Measurements from ENCODE around the gene ESM1. TPM values are rescaled to one million over a fixed set of nuclear protein-coding genes. Genes with fewer than 3 reads are reported as not detected.
"Not testable (repeated sequence)": the region's sequence is repeated elsewhere in the genome, so short reads cannot be mapped to it uniquely, and the experiment has no call there.

The ESM1 gene
- total and polyA plus RNA-seq, 2 of the 8 experiments (the other 6 are each of a cell fraction or from before 2014, with no cell fraction given), result not detected

DNA sequence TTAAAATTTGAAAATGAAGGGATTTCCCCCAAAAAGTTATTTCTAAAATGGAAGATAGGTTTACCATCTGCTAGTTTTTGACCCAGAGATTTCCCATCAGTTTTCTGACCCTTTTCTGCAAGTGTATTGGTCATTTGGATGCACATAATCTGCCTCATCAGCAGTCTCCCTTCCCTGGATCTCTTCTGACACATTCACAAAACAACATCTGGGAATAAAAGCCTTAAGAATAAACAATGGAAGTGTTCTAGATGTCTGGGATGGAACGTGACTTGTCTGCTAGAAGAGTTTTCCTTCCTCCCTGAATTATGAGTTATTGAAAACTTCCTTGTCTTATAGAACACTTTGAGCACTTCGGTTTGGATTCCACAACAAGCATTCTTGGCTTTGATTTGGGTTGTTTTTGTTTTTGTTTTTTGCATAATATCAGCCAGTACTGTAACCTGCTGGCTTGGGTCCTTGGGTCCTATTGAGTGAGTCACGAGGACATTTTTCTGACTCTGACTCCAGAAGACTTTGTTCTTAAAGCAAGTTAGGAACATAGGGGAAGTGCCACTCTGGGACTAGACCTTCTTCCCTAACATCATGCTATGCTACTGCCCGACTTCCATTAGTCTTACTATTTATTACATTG is 18.2 kb upstream of the ESM1 start (continued):
- TF ChIP-seq ASH2L (IDR thresholded peaks at IDR 0.05; ENCODE audit: low read length) (no peak), ATF2 (IDR thresholded peaks at IDR 0.05; ENCODE audit: low read length) (no peak), RNF2 (IDR thresholded peaks at IDR 0.05; ENCODE audit: borderline replicate concordance, low read depth, low read length, missing control alignments, poor library complexity, severe bottlenecking) (no peak), ZNF274 (IDR thresholded peaks at IDR 0.05; ENCODE audit: borderline replicate concordance, extremely low read depth, low read length) (no peak), GABPA (IDR thresholded peaks at IDR 0.05; ENCODE audit: borderline replicate concordance, insufficient read depth, low read length) (no peak), CBX8 (IDR thresholded peaks at IDR 0.05; ENCODE audit: borderline replicate concordance, low read depth, low read length) (no peak), CHD2 (IDR thresholded peaks at IDR 0.05; ENCODE audit: low read length) (no peak)

DNA sequence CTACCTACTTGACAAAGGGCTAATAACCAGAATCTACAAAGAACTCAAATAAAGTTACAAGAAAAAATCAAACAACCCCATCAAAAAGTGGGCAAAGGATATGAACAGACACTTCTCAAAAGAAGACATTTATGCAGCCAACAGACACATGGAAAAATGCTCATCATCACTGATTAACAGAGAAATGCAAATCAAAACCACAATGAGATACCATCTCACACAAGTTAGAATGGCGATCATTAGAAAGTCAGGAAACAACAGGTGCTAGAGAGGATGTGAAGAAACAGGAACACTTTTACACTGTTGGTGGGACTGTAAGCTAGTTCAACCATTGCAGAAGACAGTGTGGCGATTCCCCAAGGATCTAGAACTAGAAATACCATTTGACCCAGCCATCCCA is 16.8 kb upstream of the ESM1 start:
- H3K56ac ChIP-seq (replicated peaks; ENCODE audit: insufficient read length, low read depth, low read length); H3K14ac ChIP-seq (ENCODE audit: insufficient read length); H2AK5ac ChIP-seq (ENCODE audit: low read depth, low read length); H3K9me3 ChIP-seq (ENCODE audit: insufficient read depth in 2 of 2, low read depth in 1 of 2, low read length in 1 of 2); CTCF ChIA-PET (ENCODE audit: partially characterized antibody); H4K91ac ChIP-seq (replicated peaks; ENCODE audit: insufficient read length, low read length); H3K27me3 ChIP-seq (replicated peaks in 1 of 4; ENCODE audit: control insufficient read depth in 3 of 4, extremely low read depth in 1 of 4, insufficient read depth in 3 of 4, low read length in 3 of 4); H3K79me2 ChIP-seq (ENCODE audit: control insufficient read depth in 1 of 2, insufficient read depth in 2 of 2, low read length in 2 of 2); POLR2A ChIA-PET (ENCODE audit: partially characterized antibody); FAIRE-seq; H3K4me1 ChIP-seq (replicated peaks in 1 of 4; ENCODE audit: control insufficient read depth in 3 of 4, insufficient read depth in 4 of 4, low read length in 3 of 4); H3K23me2 ChIP-seq (ENCODE audit: low read depth, low read length); H3K36me3 ChIP-seq (ENCODE audit: control insufficient read depth in 2 of 4, insufficient read depth in 4 of 4, low read length in 3 of 4); H3K9ac ChIP-seq (replicated peaks in 1 of 4; ENCODE audit: extremely low read depth in 1 of 4, low read depth in 3 of 4, low read length in 3 of 4); H3K23ac ChIP-seq (ENCODE audit: insufficient read length); H2BK15ac ChIP-seq (ENCODE audit: low read length); H3K4me3 ChIP-seq (ENCODE audit: extremely low read depth in 1 of 4, insufficient read depth in 2 of 4, low read depth in 3 of 4, low read length in 4 of 4); H4K8ac ChIP-seq (ENCODE audit: extremely low read depth, insufficient read depth, low read length); H3K27ac ChIP-seq (ENCODE audit: low read depth, low read length); H3K4me2 ChIP-seq (ENCODE audit: insufficient read depth in 1 of 2, low read depth in 2 of 2, low read length in 2 of 2); H2BK12ac ChIP-seq (ENCODE audit: low read depth, low read length); DNase-seq (ENCODE audit: low read depth in 1 of 2, low spot score in 2 of 2); H2BK5ac ChIP-seq (ENCODE audit: low read depth, low read length); H3K79me1 ChIP-seq (ENCODE audit: low read depth, low read length); H2BK120ac ChIP-seq (replicated peaks; ENCODE audit: low read depth, low read length); H2AFZ ChIP-seq (ENCODE audit: low read length); H2BK20ac ChIP-seq (ENCODE audit: low read length); H4K20me1 ChIP-seq (replicated peaks in 1 of 2; ENCODE audit: control insufficient read depth in 1 of 2, insufficient read depth in 2 of 2, low read length in 2 of 2); H3K18ac ChIP-seq (ENCODE audit: extremely low read depth, low read length); H3K4ac ChIP-seq (replicated peaks; ENCODE audit: insufficient read length, low read depth, low read length); H4K5ac ChIP-seq (ENCODE audit: insufficient read length, low read depth, low read length): not testable (repeated sequence)
- 90% methylated on average over 2 of the region's 2 CpGs; no CpG with 5 or more reads in 1 of the 2 experiments for WGBS, 2 experiments (ENCODE audit: extremely low coverage in 1 of 2, insufficient coverage in 1 of 2, insufficient read length in 1 of 2, insufficient replicate concordance in 2 of 2, low coverage in 1 of 2, low lambda C conversion rate in 2 of 2, missing lambda C conversion rate in 1 of 2)

All from H1 (cell line).